ENCODE data around the gene UMAD1.

The UMAD1 gene

DNA sequence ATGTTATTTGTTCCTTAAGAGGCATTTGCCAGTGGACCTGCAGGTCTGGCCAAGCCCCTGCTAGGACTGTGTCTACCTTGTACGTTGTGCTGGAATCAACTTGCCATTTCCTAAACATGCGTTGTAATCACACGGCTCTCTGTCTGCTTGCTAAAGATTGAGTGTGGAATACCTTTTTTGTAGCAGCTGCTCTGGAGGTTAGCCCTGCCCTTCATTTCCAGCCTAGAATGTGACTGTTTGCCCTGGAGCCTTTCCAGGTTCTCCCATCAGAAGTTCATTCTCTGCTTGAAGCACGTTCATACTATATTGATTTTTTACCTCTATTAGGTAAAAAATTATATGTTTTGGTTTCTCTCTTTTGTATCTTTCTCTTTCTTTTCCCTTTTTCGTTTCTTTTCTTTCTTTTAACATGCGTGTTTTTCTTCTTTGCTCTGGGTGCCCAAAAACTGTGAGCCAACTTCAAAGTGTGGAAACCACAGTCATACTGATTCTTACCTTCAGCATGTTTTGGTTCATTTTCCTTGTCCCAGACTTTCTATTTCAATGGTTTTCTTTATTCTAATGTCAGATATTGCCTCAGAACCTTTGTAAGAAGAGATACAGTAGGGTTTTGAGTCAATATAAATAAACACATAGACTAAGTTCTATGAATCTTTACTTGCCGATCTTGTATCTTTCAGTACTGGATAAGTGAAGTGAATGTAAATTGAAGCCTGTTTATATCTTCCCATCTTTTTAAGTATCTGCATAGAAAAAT is 189.7 kb downstream of the UMAD1 start:
- DNase-seq (ENCODE audit: low read depth) = no peak

- no peak for DNase-seq (ENCODE audit: low read depth)
These were observed 192.0 kb downstream of the UMAD1 start for GRCh38 chr7:7832518-7832917.

DNA sequence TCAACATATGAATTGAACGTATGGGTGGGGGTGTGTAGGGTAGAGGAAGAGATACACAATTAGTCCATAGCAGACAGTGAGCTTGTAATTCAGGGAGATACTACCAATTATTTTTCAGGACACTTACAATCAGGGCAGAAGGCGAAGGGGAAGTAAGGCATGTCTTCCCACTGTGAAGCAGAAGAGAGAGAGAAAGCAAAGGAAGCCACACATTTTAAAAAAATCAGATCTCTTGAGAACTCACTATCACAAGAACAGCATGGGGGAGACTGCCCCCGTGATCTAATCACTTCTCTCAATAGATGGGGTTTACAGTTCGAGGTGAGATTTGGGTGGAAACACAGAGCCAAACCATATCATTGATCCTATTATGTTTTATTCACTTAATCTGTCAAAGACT is 194.2 kb downstream of the UMAD1 start:
- no peak for DNase-seq (ENCODE audit: low read depth)

- DNase-seq (ENCODE audit: low read depth) = no peak
These were observed 200.5 kb downstream of the UMAD1 start for GRCh38 chr7:7841027-7841426.

- DNase-seq (ENCODE audit: low read depth) = no peak
These were observed 202.7 kb downstream of the UMAD1 start for GRCh38 chr7:7843240-7843639.

- DNase-seq (ENCODE audit: low read depth) = no peak
These were observed 203.4 kb downstream of the UMAD1 start for GRCh38 chr7:7843972-7844371.

DNA sequence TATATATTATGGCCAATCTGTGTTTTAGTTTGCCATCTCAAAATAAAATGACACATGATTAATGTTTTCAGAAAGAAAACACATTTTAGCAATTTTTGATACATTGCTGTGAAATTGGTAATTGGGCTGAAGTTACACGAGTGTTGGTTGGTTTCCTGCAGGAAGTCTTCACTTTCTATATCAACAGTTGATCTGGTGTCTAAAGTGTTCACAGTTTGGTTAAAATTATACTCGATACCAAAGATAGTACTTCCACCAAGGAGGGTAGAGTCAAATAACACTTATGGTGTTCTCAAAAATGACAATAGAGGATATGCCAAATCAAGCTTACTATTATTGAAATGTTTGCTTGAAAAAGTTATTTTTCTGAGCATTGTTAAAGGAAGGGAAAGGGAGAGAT is 207.7 kb downstream of the UMAD1 start:
- no peak for DNase-seq (ENCODE audit: low read depth)

DNA sequence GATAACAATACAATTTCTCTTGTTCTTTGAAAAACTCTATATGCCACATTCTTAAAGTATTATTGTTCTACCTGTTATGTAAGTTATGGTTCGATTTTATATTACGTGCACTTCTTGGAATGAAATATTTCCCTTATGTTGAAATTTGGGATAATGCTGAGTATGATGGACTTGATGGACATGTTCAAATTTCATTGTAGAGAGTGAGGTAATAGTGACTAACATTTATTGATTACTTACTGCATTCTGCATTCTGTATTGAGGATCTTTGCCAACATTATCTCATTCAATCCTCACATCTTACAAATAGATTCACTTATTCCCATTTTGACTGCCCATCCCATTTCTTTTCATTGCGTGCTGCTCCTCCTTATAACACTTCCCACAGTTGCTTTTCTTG is 208.3 kb downstream of the UMAD1 start:
- DNase-seq (ENCODE audit: low read depth) = no peak

- DNase-seq (ENCODE audit: low read depth) = no peak
These were observed 209.6 kb downstream of the UMAD1 start for GRCh38 chr7:7850150-7850549.

GRCh38 chr7:7851381-7851780 is 210.8 kb downstream of the UMAD1 start:
- DNase-seq (ENCODE audit: low read depth) = no peak

DNA sequence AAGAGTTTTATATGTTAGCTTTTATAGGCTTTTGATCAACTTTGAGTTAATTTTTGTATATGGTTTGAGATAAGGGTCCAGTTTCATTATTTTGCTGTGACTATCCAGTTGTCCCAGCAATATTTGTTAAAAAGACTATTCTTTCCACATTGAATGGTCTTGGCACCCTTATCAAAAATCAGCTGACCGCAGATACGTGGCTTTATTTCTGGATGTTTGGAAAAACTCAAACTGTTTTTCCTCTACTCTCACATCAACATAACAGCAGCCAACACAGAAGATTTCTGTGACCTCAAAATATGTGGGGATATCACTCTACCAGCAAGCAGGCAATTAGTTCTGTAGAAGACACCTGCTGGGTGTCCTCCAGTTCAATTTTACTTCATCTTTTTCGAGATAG is 211.4 kb downstream of the UMAD1 start:
- no peak for DNase-seq (ENCODE audit: low read depth)

DNA sequence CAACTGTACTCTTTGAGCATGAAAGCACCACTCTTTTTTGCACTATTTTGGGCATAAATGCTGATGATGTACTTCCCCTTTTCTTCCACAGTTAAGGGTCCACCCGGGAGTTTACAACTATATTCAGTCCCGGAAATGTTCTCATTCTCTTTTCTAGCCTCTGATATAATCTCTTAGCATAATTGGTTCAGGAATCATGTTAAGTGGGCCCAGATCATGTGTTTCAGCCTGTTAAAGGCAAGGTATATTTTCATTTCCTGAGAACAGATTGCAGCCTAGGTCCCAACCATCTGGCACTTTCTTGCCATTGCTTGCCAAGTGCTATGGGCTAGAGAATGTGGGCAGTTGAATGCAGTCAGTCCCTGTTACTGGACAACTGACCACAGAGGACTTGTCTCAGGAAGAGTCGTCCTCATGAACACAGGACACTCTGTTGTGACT is 216.6 kb downstream of the UMAD1 start:
- no peak for DNase-seq (ENCODE audit: low read depth)

GRCh38 chr7:7858559-7858958 is 218.0 kb downstream of the UMAD1 start:
- no peak for DNase-seq (ENCODE audit: low read depth)

DNA sequence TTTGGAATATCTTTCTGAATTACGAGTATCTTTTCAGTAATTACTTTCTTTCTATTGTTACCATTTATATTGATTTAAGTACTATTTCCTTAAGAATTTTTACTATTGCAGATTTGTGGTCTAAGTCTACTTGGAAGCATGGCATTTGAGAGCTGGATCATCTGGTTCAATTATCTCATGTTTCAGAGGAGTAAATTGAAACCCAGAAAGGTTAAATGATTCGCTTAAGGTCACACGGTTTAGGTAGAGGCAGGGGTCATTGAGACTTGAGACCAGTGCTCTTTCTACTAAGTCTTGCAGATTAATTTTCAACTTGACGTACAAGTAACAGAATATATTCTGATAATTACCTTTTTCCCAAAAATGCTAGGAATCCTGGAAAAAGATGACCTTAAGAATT is 218.9 kb downstream of the UMAD1 start:
- DNase-seq (ENCODE audit: low read depth) = no peak

DNA sequence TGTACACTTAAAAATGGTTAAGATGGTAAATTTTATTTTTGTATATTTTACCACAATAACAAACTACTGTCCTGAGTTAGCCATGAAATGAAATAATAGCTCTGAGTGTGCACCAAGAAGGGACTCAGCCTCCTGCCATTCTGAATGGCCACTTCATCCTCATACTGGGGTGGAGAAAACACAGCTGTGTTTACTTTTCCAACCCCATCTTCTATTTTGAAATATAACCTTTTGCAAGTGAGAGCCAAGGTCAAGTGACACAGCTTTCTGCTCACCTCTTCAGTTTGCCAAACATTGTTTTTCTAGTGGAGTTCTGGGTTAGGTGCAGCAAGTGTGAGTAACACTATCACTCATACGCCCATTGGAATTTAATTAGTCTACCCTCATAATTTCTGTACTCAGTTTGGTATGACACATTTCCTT is 220.7 kb downstream of the UMAD1 start:
- DNase-seq (ENCODE audit: low read depth) = peak; percentile 68

GRCh38 chr7:7862393-7862792 is 221.8 kb downstream of the UMAD1 start:
- no peak for DNase-seq (ENCODE audit: low read depth)

DNA sequence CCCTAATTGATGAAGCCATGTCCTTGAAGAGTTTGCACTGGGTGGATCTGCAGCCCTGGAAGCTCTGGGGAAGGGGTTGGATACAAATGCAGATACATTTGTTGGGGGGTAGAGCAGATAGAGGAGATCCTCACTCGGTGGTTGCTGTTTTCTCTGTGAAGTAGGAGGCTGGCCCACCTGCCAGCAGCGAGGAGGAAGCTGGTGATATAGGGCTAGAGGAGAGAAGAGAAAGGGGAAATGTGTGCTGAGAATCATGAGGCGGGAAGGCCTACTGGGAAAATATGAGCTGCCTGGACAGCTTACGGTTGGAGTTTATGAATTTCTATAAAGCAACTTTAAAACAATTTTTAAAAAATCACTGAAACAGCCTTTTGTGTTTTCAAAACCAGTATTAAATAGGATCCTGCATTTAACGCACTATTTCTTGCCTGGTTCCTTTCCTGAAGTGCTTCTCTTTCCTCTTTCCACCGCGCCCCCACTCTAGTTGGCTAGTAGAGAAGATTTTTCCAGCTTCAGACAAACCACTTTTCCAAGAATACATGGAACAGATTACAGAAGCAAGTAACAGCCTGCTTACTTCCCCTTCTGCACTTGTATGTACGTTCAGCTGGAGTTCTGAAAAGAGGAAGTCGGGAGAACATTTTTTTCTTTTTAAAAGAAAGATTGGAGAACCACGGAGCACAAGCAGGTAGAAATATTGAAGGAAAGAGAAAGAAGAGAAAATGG is 227.5 kb downstream of the UMAD1 start:
- no peak for DNase-seq (ENCODE audit: low read depth)

DNA sequence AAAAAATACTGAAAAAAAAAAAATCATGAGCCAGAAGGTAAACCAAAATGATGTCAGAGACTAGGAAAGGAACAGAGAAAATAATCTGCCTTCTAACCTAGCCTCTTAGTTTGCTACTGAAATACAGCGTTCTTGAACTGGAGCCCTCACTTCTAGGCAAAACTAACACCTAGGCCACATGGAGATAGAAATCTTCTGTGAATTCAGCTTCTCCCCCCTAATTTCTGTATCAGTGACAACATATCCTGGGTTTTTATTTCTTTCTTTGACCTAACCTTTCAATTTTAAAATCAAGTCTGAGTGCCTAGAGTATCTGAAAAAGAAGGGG is 228.0 kb downstream of the UMAD1 start:
- DNase-seq (ENCODE audit: low read depth) = no peak

GRCh38 chr7:7869036-7869435 is 228.5 kb downstream of the UMAD1 start:
- DNase-seq (ENCODE audit: low read depth) = no peak

DNA sequence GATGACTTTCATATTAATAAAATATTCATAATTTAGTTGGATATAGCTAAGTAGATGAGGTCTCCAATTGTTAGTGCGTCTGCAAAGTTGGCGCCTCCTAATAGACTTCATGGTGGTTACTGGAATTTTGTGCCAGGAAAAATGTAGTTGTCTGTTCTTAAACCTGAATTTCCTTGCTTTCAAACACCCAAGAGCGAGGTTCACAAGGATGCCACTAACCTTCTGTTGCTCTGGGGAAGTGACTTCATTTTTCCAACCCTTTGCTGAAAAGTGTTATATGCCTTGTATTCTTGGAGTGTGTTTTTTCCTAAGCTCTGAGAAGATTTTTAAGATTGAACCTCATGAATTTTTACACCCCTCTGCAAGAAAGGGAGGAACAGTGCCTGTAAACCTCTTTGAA is 229.1 kb downstream of the UMAD1 start:
- no peak for DNase-seq (ENCODE audit: low read depth)

- DNase-seq (ENCODE audit: low read depth) = peak; percentile 19
These were observed 230.0 kb downstream of the UMAD1 start for GRCh38 chr7:7870555-7870954.

DNA sequence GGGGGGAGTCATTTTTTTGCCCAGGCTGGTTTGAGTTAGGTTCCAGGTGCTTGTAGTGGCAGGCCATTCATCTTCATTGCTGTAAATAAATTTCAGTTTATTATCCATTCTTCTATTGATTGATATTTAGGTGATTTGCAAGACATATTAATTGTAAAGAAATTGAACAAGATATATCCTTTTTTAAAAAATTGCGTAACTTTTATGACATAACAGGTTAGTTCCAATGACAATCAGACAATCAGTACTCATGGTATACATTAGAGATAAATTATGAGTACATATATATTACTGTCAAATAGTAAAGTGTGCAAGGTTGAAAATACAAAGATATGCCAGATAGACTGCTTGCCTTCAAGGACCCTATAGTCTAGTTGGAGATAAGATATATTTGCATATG is 235.9 kb downstream of the UMAD1 start:
- no peak for DNase-seq (ENCODE audit: low read depth)

DNA sequence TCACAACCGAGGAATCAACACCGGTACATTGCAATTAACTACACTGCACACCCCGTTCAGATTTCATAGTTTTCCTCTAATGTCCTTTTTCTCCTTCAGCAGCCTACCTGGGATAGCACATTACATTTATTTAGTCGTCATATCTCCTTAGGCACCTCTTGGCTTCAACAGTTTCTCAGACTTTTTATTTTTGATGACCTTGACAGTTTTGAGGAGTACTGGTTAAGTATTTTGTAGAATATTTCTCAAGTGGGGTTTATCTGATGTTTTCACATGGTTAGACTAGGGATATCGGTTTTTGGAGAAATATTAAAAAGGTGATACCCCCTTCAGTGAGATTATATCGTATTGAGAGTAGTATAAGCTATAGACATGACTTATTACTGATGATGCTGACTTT is 241.0 kb downstream of the UMAD1 start:
- no peak for DNase-seq (ENCODE audit: low read depth)

GRCh38 chr7:7882888-7883287 is 242.3 kb downstream of the UMAD1 start:
- no peak for DNase-seq (ENCODE audit: low read depth)
